ENCODE data around the gene AARS2.

Gene AARS2

DNA sequence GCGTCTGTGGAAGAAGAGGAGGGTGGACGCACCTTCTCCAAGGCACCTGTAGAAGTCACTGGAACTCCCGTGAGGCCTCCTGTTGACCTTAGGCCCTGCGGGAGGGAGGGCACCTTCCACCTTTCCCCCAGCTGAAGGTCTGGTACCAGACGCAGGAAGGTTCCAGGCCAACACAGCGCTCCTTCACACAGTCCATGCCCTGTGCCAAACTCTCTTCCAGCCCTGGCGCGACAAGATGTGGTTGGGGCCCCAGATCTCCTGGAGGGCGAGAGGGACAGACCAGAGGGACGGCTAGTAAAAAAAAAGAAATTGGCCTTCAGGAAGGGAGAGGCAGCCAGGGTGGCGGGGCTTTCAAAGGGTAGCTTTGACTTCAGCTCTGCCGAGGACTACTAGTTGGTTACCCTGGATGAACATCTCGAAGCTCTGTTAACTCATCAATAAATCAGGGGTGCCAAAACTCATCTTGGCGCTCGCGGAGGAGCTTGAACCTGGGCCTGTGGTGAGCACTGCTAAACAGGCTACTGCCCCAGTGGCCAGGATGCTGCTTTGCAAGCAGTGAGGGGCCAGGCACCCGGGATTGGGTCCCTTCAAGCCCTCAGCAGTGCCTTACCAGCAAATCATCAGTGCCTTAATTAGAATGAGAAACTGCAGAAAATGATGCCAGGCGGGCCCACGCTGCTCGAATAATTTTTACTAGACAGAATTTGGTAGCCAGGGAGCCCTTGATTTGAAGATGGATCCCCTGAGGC, 14.9 kb downstream of the AARS2 start:
- peaks cover 50% of the 10 kb centered on the region for H3K27me3 ChIP-seq (ENCODE audit: control insufficient read depth, insufficient read depth, low read length)
- peaks cover 3% of the 10 kb centered on the region for H3K4me1 ChIP-seq (ENCODE audit: control insufficient read depth, insufficient read depth, low read length)
- H3K9ac ChIP-seq (ENCODE audit: low read depth, low read length), result no peak overlapping the region
- H3K36me3 ChIP-seq (ENCODE audit: insufficient read depth, low read length), result peaks cover 26% of the 10 kb centered on the region
- H3K9me3 ChIP-seq (replicated peaks; ENCODE audit: low read length), result no peaks in the 10 kb centered on the region
- H3K4me3 ChIP-seq (ENCODE audit: low read length), result peak overlapping the region; percentile 41
- peak overlapping the region; percentile 69 for H3K4me2 ChIP-seq (ENCODE audit: low read length)

GRCh38 chr6:44297063-44298038, 15.8 kb downstream of the AARS2 start:
- peaks cover 3% of the 10 kb centered on the region for H3K4me1 ChIP-seq (ENCODE audit: control insufficient read depth, insufficient read depth, low read length)
- H3K27me3 ChIP-seq (ENCODE audit: control insufficient read depth, insufficient read depth, low read length), result peaks cover 56% of the 10 kb centered on the region
- peaks cover 17% of the 10 kb centered on the region for H3K36me3 ChIP-seq (ENCODE audit: insufficient read depth, low read length)
- H3K9ac ChIP-seq (ENCODE audit: low read depth, low read length), result no peak overlapping the region
- no peaks in the 10 kb centered on the region for H3K9me3 ChIP-seq (replicated peaks; ENCODE audit: low read length)
- peak overlapping the region; percentile 69 for H3K4me2 ChIP-seq (ENCODE audit: low read length)
- peak overlapping the region; percentile 41 for H3K4me3 ChIP-seq (ENCODE audit: low read length)

GRCh38 chr6:44294832-44295791, 18.0 kb downstream of the AARS2 start:
- Histone ChIP-seq H3K4me3 (ENCODE audit: low read length) (no peak overlapping the region), H3K36me3 (ENCODE audit: insufficient read depth, low read length) (peaks cover under 1% of the 10 kb centered on the region), H3K9ac (ENCODE audit: low read depth, low read length) (no peak overlapping the region), H3K9me3 (replicated peaks; ENCODE audit: low read length) (no peaks in the 10 kb centered on the region), H3K4me2 (ENCODE audit: low read length) (no peak overlapping the region), H3K4me1 (ENCODE audit: control insufficient read depth, insufficient read depth, low read length) (peaks cover 3% of the 10 kb centered on the region), H3K27me3 (ENCODE audit: control insufficient read depth, insufficient read depth, low read length) (peaks cover 77% of the 10 kb centered on the region)

GRCh38 chr6:44292661-44293365, 20.3 kb downstream of the AARS2 start:
- no peak overlapping the region for H3K4me2 ChIP-seq (ENCODE audit: low read length)
- H3K9me3 ChIP-seq (replicated peaks; ENCODE audit: low read length), result no peaks in the 10 kb centered on the region
- H3K4me3 ChIP-seq (ENCODE audit: low read length), result no peak overlapping the region
- peaks cover 3% of the 10 kb centered on the region for H3K4me1 ChIP-seq (ENCODE audit: control insufficient read depth, insufficient read depth, low read length)
- H3K9ac ChIP-seq (ENCODE audit: low read depth, low read length), result no peak overlapping the region
- H3K27me3 ChIP-seq (ENCODE audit: control insufficient read depth, insufficient read depth, low read length), result peaks cover 81% of the 10 kb centered on the region
- H3K36me3 ChIP-seq (ENCODE audit: insufficient read depth, low read length), result no peaks in the 10 kb centered on the region

DNA sequence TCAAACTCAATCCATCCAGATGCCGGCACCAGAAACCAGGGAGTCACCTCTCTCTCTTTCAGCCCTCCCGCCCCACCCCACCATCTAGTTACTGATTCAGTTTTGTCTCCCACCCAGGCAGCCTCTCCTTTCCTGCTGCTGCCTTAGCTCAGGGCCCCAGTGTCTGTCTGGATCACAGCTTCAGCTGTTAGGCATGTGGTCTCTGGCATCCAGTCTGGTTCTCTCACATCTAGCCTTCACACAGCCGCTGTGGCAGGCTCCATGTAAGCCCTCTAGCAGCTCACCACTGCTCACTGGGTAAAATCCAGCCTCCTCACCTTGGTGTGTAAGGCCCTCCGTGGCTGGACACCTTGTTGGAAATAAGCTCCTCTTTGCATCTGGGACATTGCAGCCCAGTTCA, 21.3 kb downstream of the AARS2 start:
- Histone ChIP-seq H3K4me2 (ENCODE audit: low read length) (no peak overlapping the region), H3K4me1 (ENCODE audit: control insufficient read depth, insufficient read depth, low read length) (no peaks in the 10 kb centered on the region), H3K36me3 (ENCODE audit: insufficient read depth, low read length) (no peaks in the 10 kb centered on the region), H3K27me3 (ENCODE audit: control insufficient read depth, insufficient read depth, low read length) (peaks cover 81% of the 10 kb centered on the region), H3K9ac (ENCODE audit: low read depth, low read length) (no peak overlapping the region), H3K4me3 (ENCODE audit: low read length) (no peak overlapping the region), H3K9me3 (replicated peaks; ENCODE audit: low read length) (no peaks in the 10 kb centered on the region)

GRCh38 chr6:44289726-44290260, 23.4 kb downstream of the AARS2 start:
- Histone ChIP-seq H3K36me3 (ENCODE audit: insufficient read depth, low read length) (no peaks in the 10 kb centered on the region), H3K4me3 (ENCODE audit: low read length) (no peak overlapping the region), H3K4me2 (ENCODE audit: low read length) (no peak overlapping the region), H3K9ac (ENCODE audit: low read depth, low read length) (no peak overlapping the region), H3K27me3 (ENCODE audit: control insufficient read depth, insufficient read depth, low read length) (peaks cover 78% of the 10 kb centered on the region), H3K4me1 (ENCODE audit: control insufficient read depth, insufficient read depth, low read length) (no peaks in the 10 kb centered on the region), H3K9me3 (replicated peaks; ENCODE audit: low read length) (no peaks in the 10 kb centered on the region)

DNA sequence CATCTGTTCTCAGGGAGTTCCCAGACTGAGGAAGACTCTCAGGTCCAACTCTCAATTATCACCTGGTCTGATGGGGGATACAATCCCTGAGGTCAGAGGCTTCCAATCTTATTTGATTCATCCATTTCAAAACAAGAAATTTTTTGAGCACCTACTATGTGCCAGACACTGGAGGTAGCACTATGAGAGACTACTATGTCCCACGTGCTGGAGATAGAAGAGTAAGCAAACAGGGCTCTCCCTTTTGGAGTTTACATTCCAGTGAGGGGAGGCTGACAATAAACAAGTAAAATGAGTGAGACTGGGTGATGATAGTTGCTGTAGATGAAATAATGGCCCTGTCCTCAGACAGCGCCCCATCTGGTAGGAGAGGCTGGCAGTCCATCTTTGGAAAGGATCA, 26.4 kb downstream of the AARS2 start:
- H3K36me3 ChIP-seq (ENCODE audit: insufficient read depth, low read length), result no peaks in the 10 kb centered on the region
- H3K4me1 ChIP-seq (ENCODE audit: control insufficient read depth, insufficient read depth, low read length), result no peaks in the 10 kb centered on the region
- H3K27me3 ChIP-seq (ENCODE audit: control insufficient read depth, insufficient read depth, low read length), result peaks cover 85% of the 10 kb centered on the region
- H3K4me2 ChIP-seq (ENCODE audit: low read length), result no peak overlapping the region
- H3K4me3 ChIP-seq (ENCODE audit: low read length), result no peak overlapping the region
- H3K9ac ChIP-seq (ENCODE audit: low read depth, low read length), result no peak overlapping the region
- no peaks in the 10 kb centered on the region for H3K9me3 ChIP-seq (replicated peaks; ENCODE audit: low read length)

- Histone ChIP-seq H3K9ac (ENCODE audit: low read depth, low read length) (no peak overlapping the region), H3K27me3 (ENCODE audit: control insufficient read depth, insufficient read depth, low read length) (peaks cover 79% of the 10 kb centered on the region), H3K4me2 (ENCODE audit: low read length) (no peak overlapping the region), H3K9me3 (replicated peaks; ENCODE audit: low read length) (no peaks in the 10 kb centered on the region), H3K36me3 (ENCODE audit: insufficient read depth, low read length) (no peaks in the 10 kb centered on the region), H3K4me1 (ENCODE audit: control insufficient read depth, insufficient read depth, low read length) (no peaks in the 10 kb centered on the region), H3K4me3 (ENCODE audit: low read length) (no peak overlapping the region)
These were observed 26.9 kb downstream of the AARS2 start for GRCh38 chr6:44286285-44286565.

DNA sequence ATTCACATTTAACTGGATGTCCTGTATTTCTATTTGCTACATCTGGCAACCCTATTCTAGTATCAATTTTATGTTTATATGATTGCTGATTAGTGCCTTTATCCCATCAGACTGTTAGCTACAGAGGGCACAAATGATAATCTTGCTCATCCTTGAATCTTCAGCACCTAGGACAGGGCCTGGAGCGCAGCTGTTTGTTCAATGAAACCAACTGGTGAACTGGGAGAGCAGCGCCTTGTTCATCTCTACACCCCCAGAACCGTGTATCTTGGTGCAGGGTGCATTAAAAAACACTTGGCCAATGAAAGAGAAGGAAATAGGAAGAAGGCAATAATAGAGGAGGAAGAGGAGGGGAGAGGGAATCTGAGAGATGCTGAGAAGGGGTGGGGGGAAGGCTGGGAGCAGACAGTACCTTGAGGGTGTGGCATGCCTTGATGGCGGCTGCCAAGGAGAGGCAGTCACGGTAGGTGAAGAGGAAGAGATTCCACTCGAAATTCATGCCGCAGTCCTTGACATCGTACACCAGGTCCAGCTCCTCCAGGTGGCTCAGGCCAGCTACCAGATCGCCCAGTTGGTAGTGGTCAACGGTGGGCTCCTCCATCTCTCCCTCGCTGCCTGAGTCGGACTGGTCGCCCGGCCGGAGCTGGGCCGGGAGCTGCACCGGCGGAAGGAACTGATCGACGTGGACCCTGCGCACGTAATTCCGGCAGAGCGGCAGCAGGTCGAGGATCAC, 27.4 kb downstream of the AARS2 start:
- Histone ChIP-seq H3K4me1 (ENCODE audit: control insufficient read depth, insufficient read depth, low read length) (no peaks in the 10 kb centered on the region), H3K36me3 (ENCODE audit: insufficient read depth, low read length) (no peaks in the 10 kb centered on the region), H3K4me3 (ENCODE audit: low read length) (no peak overlapping the region), H3K9me3 (replicated peaks; ENCODE audit: low read length) (no peaks in the 10 kb centered on the region), H3K27me3 (ENCODE audit: control insufficient read depth, insufficient read depth, low read length) (peaks cover 80% of the 10 kb centered on the region), H3K4me2 (ENCODE audit: low read length) (no peak overlapping the region), H3K9ac (ENCODE audit: low read depth, low read length) (no peak overlapping the region)

- no peak overlapping the region for H3K9ac ChIP-seq (ENCODE audit: low read depth, low read length)
- H3K4me2 ChIP-seq (ENCODE audit: low read length), result no peak overlapping the region
- H3K9me3 ChIP-seq (replicated peaks; ENCODE audit: low read length), result no peaks in the 10 kb centered on the region
- H3K36me3 ChIP-seq (ENCODE audit: insufficient read depth, low read length), result no peaks in the 10 kb centered on the region
- no peaks in the 10 kb centered on the region for H3K4me1 ChIP-seq (ENCODE audit: control insufficient read depth, insufficient read depth, low read length)
- H3K4me3 ChIP-seq (ENCODE audit: low read length), result no peak overlapping the region
- peaks cover 77% of the 10 kb centered on the region for H3K27me3 ChIP-seq (ENCODE audit: control insufficient read depth, insufficient read depth, low read length)
These were observed 28.3 kb downstream of the AARS2 start for GRCh38 chr6:44284867-44285266.
